GM18858 (cell line): Measurements from ENCODE around the gene CALB2.

Source experiments
- ATAC-seq: cut with Tn5 transposase; IDR thresholded peaks from one replicate; pipeline ENCODE4 v1.9.1; 2021; ENCODE audit not compliant: unreplicated experiment

Gene CALB2

GRCh38 chr16:71424626-71425025, 66.1 kb downstream of the CALB2 start:
- no peak for ATAC-seq

- no peak for ATAC-seq
These were observed 67.2 kb downstream of the CALB2 start for GRCh38 chr16:71425746-71426068.

GRCh38 chr16:71426069-71426879, 67.8 kb downstream of the CALB2 start:
- ATAC-seq, result no peak

GRCh38 chr16:71426880-71427615, 68.5 kb downstream of the CALB2 start:
- ATAC-seq, result no peak

GRCh38 chr16:71428385-71428784, 69.9 kb downstream of the CALB2 start:
- no peak for ATAC-seq

- ATAC-seq, result no peak
These were observed 70.4 kb downstream of the CALB2 start for GRCh38 chr16:71428883-71429282.

GRCh38 chr16:71429581-71429980, 71.1 kb downstream of the CALB2 start:
- no peak for ATAC-seq

GRCh38 chr16:71430744-71431143, 72.2 kb downstream of the CALB2 start:
- ATAC-seq, result no peak

GRCh38 chr16:71431176-71431575, 72.7 kb downstream of the CALB2 start:
- ATAC-seq, result no peak

- no peak for ATAC-seq
These were observed 73.5 kb downstream of the CALB2 start for GRCh38 chr16:71431991-71432390.

- ATAC-seq, result no peak
These were observed 74.4 kb downstream of the CALB2 start for GRCh38 chr16:71432906-71433305.

- ATAC-seq, result no peak
These were observed 78.0 kb downstream of the CALB2 start for GRCh38 chr16:71436473-71436872.

- ATAC-seq, result no peak
These were observed 81.0 kb downstream of the CALB2 start for GRCh38 chr16:71439523-71439922.
